GM19023 (cell line): Measurements from ENCODE around the gene CLSTN1.

Experiments
- ATAC-seq: cut with Tn5 transposase; IDR thresholded peaks from one replicate; pipeline ENCODE4 v1.9.1; 2021; ENCODE audit warnings: mild to moderate bottlenecking, moderate library complexity; ENCODE audit not compliant: unreplicated experiment

The CLSTN1 gene

DNA sequence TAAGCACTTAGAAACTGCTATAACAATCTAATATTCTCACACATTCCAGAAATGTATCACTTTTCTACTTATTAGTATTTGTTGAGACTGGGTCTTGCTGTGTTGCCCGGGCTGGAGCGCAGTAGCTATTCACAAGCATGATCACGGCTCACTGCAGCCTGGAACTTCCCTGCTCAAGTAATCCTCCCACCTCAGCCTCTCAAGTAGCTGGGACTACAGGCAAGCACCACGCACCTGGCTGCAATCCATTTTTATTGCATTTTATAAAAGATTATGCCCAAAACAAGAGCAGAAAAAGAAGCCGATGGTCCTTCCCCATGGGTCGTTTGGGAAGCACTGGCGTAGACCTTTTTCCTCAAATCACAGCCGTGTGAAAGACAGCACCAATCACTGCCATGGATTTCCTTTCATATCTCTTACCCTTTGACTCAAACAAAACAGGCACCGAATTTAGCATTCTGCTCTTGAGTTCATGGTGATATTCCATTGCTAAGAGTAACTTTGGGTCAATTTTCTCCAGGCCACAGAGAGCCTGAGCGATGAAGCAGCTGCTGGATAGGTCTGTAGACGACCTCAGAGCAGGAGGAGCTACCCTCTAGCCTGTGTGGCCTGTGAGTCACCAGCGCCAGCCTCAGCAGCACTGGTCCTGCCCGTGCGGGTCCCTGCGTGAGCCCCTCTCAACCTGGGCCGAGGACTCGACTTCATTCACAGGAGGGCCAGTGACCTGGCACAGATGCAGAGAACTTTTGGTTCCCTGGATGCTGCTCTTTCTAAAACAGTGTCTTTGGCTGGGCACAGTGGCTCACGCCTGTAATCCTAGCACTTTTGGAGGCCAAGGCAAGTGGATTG, 91.4 kb downstream of the CLSTN1 start:
- no peak for ATAC-seq

DNA sequence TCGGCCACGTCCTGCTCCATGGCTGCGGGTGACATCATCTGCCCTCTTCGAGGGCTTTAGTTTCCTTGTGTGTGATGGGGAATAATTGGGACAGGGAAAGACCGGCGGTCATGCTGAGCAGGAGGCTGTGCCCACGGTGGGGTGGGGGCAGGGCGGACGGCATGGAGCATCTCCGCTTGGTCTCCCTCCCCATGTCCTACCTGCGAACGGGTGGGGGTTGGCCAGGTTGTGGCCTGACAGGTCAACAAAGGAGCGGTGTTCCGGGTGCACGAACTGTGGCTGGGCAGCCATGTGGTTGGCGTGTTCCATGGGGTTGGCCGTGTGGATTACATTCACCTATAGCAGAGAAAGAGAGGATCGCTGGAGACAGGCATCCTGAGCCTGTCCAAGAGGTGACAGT, 92.2 kb downstream of the CLSTN1 start:
- ATAC-seq, result no peak

DNA sequence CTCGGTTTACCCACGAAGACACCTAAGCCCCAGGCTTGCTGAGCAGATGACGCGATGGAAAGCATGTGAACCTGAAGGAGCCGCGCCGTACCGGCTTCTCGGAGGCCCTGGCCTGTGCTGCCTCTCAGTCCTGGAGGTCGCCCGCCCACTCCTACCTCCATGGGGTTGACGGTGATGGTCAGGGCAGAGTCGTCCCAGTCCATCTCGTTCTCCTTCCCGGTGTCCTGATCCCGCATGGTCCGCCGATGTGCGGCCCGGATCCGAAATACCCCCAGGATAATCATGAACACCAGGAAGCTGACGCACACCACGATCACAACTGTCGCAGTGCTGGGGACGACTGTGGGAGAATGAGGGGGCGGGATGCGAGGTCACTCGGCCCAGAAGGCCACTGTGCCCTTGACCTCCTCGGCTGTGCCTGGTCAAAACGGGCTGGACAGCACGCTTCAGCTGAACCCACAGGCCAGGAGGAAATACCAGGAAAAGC, 92.7 kb downstream of the CLSTN1 start:
- ATAC-seq, result no peak

DNA sequence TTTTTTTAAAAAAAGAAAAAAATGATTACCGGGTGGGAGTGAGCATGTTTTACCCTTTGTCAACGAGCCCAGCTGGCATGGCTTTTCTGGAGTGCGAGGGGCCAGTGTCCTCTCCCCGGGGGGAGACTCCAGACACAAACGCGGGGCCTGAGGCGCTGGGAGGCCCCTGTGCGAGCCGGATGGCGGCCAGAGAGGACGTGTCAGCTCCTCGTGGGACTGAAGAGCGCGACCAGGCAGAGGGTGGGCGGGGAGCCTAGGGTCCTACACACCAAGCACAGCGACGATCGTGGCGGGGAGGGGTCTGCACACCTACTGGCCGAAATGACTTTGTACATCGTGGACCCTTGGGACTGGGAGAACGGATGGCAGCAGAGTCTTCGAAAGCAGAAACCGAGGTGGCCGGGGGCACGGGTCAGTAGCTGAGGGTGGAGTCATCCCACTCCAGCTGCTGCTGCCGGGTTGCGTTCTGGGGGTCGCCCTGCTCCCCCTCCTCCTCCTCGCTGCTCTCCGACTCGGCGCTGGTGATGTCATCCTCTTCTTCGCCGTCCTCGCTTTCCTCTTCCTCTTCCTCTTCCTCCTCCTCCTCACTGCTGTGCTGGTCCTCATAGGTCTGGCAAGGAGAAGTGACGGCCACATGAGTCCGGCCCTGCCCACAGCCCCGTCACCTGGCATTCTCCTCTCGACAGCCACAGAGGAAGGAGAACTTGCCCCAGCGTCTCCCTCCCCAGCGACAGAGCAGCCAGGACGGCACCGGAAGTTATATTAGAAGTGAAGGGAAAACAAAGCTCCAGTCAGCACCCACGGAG, 93.5 kb downstream of the CLSTN1 start:
- no peak for ATAC-seq

DNA sequence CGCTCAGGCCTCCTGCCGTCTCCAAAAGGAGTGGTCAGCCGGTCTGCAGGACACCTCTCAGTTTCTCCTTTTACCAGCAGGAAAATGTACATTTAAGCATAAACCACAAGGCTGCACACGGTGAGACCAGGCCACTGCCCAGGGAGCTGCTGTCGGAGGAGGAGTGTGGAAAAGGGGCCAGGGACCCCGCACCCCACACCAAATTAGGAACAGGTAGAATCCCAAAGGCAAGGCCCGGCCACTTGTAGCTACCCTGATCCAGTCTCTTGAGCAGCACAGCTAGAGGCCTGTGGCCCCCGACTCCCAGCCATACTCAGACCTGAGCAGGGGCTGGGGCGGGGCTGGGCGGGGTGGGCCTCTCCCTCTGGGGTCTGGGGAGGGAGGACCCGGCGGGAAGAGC, 94.2 kb downstream of the CLSTN1 start:
- no peak for ATAC-seq

DNA sequence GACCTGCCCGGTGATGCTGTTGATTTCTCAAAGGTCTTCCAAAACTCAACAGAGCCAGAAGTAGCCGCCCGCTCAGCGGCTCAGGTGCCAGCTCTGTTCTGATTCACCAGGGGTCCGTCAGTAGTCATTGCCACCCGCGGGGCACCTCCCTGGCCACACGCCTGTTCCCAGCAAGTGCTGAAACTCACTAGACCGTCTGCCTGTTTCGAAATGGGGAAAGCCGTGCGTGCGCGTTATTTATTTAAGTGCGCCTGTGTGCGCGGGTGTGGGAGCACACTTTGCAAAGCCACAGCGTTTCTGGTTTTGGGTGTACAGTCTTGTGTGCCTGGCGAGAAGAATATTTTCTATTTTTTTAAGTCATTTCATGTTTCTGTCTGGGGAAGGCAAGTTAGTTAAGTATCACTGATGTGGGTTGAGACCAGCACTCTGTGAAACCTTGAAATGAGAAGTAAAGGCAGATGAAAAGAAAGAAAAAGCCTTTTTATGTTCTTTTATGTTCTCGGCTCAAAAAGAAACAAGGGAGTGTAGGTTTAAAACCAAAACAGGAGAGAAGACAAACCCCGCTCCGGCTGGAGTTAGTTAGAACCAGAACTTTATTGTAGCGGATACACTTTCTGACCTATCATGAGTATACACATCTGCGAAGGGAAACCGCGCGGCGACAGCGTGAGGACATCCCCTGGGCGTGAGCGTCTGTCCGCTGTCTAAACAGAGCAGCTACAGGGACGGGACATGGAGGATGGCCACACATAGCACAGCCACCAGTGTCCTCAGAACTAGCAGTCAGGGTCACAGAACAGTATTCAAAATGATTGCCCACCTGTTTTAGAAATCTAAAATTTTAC, 95.1 kb downstream of the CLSTN1 start:
- no peak for ATAC-seq

DNA sequence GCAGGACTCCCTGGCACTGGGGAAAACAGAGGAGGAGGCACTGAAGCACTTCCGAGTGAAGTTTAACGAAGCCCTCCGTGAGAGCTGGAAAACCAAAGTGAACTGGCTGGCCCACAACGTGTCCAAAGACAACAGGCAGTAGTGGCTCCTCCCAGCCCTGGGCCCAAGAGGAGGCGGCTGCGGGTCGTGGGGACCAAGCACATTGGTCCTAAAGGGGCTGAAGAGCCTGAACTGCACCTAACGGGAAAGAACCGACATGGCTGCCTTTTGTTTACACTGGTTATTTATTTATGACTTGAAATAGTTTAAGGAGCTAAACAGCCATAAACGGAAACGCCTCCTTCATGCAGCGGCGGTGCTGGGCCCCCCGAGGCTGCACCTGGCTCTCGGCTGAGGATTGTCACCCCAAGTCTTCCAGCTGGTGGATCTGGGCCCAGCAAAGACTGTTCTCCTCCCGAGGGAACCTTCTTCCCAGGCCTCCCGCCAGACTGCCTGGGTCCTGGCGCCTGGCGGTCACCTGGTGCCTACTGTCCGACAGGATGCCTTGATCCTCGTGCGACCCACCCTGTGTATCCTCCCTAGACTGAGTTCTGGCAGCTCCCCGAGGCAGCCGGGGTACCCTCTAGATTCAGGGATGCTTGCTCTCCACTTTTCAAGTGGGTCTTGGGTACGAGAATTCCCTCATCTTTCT, 96.7 kb downstream of the CLSTN1 start:
- no peak for ATAC-seq

DNA sequence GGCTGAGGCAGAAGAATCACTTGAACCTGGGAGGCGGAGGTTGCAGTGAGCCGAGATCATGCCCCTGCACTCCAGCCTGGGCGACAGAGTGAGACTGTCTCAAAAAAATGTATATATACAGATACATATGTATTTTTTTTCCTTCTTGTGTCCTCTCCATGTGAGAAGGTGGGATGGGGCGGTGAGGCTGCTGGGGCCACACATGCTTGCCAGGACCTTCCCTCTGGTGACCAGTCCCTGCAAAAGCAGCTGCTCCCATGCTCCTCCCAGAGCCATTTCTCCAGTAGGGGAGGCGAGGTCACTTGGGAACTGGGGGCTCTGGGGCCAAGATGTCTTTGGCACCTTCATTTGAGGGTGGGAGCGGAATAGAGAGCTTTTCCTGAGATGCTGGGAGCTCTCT, 97.4 kb downstream of the CLSTN1 start:
- no peak for ATAC-seq

DNA sequence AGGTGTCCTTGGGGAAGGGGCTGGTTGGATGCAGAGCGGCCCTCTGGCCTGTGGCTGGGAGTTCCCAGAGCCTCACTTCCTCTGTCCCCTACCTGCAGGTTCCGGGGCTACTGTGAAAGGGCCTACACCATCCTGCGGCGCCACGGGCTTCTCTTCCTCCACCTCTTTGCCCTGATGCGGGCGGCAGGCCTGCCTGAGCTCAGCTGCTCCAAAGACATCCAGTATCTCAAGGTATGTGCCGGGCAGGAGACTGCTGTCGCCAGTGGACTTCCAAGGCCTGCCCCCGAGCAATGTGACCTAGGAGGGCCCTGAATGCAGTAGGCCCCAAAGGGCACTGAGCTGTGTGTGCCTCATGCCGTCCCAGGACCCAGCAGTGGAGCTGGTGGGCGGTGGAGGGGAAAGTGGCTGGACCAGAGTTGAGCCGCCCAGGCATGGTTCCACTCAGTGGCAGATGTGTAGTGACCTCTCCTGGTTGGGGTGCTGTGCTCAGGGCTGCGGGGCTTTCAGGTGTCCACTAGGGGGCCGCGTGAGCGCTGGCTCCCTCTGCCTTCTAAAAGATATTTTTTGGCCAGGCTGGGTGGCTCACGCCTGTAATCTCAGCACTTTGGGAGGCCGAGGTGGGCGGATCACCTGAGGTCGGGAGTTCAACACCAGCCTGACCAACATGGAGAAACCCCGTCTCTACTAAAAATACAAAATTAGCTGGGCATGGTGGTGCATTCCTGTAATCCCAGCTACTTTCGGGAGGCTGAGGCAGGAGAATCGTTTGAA, 98.9 kb downstream of the CLSTN1 start:
- ATAC-seq, result peak; percentile 46

DNA sequence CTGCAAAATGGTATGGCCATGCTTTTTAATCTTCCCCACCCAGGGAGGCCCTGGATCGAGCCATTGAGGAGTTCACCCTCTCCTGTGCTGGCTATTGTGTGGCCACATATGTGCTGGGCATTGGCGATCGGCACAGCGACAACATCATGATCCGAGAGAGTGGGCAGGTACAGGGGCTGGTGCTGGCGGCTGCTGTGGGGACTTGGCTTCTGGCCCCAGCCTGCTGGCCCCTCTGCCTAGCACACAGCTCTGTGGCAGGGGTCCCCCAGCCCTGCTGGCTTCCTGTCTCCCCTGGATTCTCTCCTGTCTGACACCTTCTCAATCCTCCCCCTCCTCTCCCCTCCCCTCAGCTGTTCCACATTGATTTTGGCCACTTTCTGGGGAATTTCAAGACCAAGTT, 99.8 kb downstream of the CLSTN1 start:
- ATAC-seq, result no peak

DNA sequence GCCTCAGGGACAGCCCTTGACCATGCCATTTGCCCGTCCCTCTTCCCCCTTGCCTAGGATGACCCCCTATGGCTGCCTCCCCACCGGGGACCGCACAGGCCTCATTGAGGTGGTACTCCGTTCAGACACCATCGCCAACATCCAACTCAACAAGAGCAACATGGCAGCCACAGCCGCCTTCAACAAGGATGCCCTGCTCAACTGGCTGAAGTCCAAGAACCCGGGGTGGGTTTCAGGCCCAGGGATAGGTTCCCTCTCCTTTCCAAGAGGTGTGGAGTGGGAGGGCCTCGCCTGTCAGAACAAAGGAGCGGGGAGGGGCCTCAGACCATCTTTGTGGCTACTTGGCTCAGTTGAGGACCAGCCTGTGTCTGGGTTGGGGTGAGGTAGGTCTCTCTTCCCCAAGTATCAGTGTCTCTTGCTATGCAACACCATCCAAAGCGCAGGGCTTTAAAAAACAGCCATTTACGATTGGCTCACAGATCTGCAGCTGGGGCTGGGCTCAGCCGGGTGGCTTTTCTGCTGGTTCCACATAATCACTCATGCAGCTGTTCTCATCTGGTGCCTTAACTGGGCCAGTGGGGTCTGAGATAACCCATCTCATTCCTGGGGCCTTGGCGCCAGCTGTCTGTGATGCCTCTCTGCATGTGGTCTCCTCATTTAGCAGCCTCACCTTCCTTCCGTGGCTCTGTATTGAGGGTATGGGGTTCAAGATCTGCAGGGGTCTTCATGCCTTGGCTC, 100.5 kb downstream of the CLSTN1 start:
- ATAC-seq, result no peak

DNA sequence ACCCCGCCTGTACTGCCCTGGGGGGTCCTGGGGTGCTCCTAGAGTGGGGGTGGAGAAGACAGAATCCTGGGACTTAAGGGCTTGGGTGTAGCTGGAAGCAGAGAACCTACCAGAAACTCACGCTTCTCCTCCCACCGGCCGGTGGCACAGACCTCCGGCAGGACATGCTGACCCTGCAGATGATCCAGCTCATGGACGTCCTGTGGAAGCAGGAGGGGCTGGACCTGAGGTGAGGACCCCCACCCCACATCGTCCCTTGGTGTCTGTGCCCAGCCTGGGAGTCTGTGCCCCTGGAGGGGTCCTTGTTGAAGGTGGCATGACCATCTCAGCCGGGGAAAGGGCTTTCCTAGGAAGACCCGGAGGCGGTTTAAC, 101.4 kb downstream of the CLSTN1 start:
- ATAC-seq, result no peak

DNA sequence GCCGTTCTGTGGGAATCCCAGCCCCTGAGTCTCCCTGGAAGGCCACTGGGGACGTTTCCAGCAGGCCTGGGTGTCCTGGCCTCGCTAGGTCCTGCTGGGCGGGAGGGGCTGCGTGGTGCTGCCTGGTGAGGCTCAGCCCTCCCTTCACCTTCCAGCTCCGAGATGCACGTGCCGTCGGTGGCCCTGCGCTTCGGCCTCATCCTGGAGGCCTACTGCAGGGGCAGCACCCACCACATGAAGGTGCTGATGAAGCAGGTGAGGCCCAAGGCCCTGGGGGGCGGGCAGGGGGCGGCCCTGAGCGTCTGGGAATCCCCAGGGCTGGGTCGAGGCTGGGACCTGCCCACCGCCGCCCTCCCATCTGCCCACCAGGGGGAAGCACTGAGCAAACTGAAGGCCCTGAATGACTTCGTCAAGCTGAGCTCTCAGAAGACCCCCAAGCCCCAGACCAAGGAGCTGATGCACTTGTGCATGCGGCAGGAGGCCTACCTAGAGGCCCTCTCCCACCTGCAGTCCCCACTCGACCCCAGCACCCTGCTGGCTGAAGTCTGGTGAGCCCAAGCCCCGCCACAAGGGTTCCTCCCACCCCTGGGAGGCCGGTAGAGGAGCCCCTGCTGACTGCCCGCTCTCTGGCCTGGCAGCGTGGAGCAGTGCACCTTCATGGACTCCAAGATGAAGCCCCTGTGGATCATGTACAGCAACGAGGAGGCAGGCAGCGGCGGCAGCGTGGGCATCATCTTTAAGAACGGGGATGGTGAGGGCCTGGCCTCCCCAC, 102.0 kb downstream of the CLSTN1 start:
- no peak for ATAC-seq

DNA sequence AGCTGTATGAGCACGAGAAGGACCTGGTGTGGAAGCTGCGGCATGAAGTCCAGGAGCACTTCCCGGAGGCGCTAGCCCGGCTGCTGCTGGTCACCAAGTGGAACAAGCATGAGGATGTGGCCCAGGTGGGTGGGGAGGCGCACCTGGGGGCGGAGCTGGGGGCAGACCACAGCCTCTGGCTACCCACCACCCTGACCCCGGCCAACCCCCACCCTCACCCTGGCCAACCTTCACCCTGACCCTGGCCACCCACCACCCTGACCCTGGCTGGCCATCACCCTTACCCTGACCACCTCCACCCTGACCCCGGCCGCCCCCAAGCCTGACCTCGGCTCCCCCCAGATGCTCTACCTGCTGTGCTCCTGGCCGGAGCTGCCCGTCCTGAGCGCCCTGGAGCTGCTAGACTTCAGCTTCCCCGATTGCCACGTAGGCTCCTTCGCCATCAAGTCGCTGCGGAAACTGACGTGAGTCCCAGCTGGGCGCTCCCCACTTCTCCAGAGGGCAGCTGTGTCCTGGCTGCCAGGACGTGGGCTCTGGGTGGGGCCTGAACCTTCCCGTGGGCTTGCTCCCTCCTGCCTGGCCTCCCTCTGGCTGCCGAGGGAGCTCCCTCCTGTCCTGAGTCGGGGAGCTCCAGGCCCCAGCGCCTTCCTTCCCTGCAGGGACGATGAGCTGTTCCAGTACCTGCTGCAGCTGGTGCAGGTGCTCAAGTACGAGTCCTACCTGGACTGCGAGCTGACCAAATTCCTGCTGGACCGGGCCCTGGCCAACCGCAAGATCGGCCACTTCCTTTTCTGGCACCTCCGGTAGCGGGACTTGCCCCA, 102.8 kb downstream of the CLSTN1 start:
- ATAC-seq, result no peak

DNA sequence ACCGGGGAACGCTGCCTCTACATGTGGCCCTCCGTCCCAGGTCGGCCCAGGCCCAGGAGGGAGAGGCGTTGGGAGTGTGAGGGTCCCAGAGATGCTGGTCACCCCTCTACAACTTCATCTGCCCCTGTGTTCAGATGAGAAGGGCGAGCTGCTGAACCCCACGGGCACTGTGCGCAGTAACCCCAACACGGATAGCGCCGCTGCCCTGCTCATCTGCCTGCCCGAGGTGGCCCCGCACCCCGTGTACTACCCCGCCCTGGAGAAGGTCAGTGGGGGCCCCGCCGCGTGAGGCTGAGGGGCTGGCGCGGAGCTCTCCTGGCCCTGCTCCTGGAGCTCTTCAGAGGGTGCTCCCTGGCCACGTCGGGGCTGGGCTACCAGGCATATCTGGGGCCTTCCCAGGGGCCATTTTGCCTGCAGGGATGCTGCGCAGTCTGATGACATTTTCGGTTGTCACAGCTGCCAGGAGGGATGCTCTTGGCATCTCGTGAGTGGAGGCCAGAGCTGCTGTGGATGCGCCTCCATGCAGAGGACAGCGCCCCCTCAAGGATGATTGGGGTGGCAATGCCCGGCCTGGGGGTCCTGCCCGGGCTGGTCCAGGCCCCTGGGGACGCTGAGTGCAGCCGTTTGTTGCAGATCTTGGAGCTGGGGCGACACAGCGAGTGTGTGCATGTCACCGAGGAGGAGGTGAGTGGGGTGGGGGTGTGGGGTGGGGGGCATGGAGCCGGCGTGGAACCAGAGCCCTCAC, 103.6 kb downstream of the CLSTN1 start:
- no peak for ATAC-seq

DNA sequence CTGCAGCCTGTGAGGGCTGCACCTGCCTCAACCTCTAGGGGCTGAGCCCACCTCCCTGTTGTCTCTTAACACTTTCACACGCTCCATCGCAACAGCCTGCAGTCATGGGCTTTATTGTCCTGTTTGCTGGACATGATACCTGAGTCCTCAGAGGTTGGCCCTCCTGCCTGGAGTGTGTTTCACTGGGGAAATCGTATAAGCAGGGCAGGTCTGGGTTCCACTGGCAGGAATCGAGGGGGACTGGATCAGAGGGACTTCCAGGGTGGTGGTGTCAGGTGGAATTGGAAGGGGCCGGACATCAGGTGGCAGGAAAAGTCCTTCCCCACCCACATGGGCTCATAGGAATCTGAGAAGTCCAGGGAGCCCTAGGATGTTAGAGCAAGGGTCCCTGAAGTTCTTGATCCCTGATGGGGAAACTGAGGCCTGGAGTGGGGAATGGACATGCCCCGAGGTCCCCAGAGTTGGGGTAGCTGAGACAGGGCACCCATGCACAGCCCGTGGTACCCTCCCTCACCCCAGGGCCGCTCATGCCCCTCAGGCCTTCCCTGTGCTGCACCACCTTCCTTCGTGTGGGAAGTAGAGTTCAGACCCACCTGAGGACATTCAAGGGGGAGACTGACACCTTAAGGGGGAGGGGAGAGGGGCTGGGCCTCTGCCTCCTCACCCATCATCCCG, 105.6 kb downstream of the CLSTN1 start:
- ATAC-seq, result no peak
